Sigmoid colon (tissue), 7 donors: Measurements from ENCODE around the gene TOGARAM2. TPM values are rescaled to one million over a fixed set of nuclear protein-coding genes. Genes with fewer than 3 reads are reported as not detected.

Experiments used
- DNase-seq: peaks from one replicate; pipeline ENCODE4 v3.0.0-alpha.2; 2019
- H3K27ac ChIP-seq, 4 donors: fragments of 200-600 bp; sonication (generic); one replicate each; pipeline ENCODE4 v1.5.1; 2016 to 2019; ENCODE audit warnings: mild to moderate bottlenecking in 1 of 4
- H3K27me3 ChIP-seq, 3 donors: fragments of 200-600 bp; sonication (generic); one replicate each; pipeline ENCODE4 v1.5.1; 2019; ENCODE audit warnings: mild to moderate bottlenecking in 1 of 3
- H3K36me3 ChIP-seq, 4 donors: fragments of 200-600 bp; sonication (generic); one replicate each; pipeline ENCODE4 v1.5.1; 2016 to 2019
- H3K4me1 ChIP-seq, 4 donors: fragments of 200-600 bp; sonication (generic); one replicate each; pipeline ENCODE4 v1.5.1; 2017 to 2019
- H3K4me3 ChIP-seq, 4 donors: fragments of 200-600 bp; sonication (generic); one replicate each; pipeline ENCODE4 v1.5.1; 2017 to 2019; ENCODE audit warnings: mild to moderate bottlenecking in 2 of 4, moderate library complexity in 1 of 4
- H3K9me3 ChIP-seq, 4 donors: fragments of 200-600 bp in 3 of 4; sonication (generic) in 3 of 4; one replicate each; pipeline versions ENCODE4 v1.5.1 to v1.6.1; 2013 to 2019
- CTCF ChIP-seq, 4 experiments: fragments of 450-650 bp in 3 of 4; fragments of 200-600 bp in 1 of 4; IDR thresholded peaks; one replicate each; pipeline ENCODE4 v1.5.1; 2016 to 2019; ENCODE audit warnings: antibody characterized with exemption in 4 of 4, mild to moderate bottlenecking in 3 of 4, moderate library complexity in 2 of 4
- EP300 ChIP-seq, 4 donors: sonication (generic); formaldehyde crosslinking; IDR thresholded peaks; one replicate each; pipeline ENCODE4 v1.6.1; 2017; ENCODE audit warnings: antibody characterized with exemption in 4 of 4
- POLR2A ChIP-seq, 2 donors: fragments of 450-650 bp; IDR thresholded peaks; one replicate each; pipeline ENCODE4 v1.6.1; 2016; ENCODE audit warnings: antibody characterized with exemption in 2 of 2, mild to moderate bottlenecking in 2 of 2, moderate library complexity in 2 of 2
- POLR2AphosphoS5 ChIP-seq, 4 donors: sonication (generic); formaldehyde crosslinking; IDR thresholded peaks; one replicate each; pipeline ENCODE4 v1.6.1; 2017; ENCODE audit warnings: antibody characterized with exemption in 4 of 4
- WGBS, 2 donors: extraction: QIAGEN DNeasy Blood & Tissue Kit; methylation state at CpG; one replicate each; pipeline ENCODE4 v1.1.7; 2013; 5-methylcytosine and 5-hydroxymethylcytosine counted together
- intact Hi-C: fragments of 100-400 bp; cut with DNase I; formaldehyde crosslinking; loops from one replicate; pipeline ENCODE4 v1.15.1; 2023
- polyA plus RNA-seq, 3 donors: library from polyadenylated mRNA; stranded (reverse); fragments of 200-250 nt; gene quantifications; one replicate each; pipeline ENCODE4 v1.2.3, GENCODE V29; 2013
- total RNA-seq, 4 donors: library from RNA; depleted of rRNA; stranded (reverse); fragments of >200 nt; gene quantifications; one replicate each; pipeline ENCODE4 v1.1.0, GENCODE V29; 2016
- donor health status: healthy with polysubstance abuse.
- donor health status: Bipolar disorder and iron deficiency.
- donor health status: healthy.

TOGARAM2 gene
- total and polyA plus RNA-seq, 7 donors = 0.23 to 3.2 (median 0.82) TPM; not detected in 2

DNA sequence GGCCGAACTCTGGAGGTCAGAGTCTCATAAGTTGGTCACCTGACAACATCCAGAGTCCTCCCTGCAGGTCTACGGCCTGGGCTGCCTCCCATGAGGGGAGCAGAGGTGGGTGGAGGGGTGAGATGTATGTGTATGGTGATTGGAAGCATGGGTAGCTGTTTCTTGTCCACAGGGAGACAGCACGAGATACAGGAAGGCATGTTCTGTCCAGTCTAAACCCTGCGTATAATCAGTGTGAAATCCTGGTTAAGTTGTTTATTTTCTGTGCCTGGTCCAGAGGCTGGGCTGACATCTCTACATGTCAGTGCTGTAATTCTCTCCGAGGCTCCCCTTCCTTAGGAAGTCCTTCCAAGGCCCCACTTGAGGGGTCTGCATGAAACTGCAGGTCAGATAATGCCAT, 8.9 kb downstream of the TOGARAM2 start:
- WGBS, 2 donors = 78 to 84% methylated on average over 5 of the region's 5 CpGs
- Histone ChIP-seq H3K27ac (peak overlapping the region; percentile 73 to 84 (median 80)), H3K4me1 (peaks cover 0 to 59% (median 42%) of the 10 kb centered on the region in 4 donors), H3K27me3 (no peaks in the 10 kb centered on the region), H3K4me3 (no peak overlapping the region), H3K36me3 (no peaks in the 10 kb centered on the region), H3K9me3 (no peaks in the 10 kb centered on the region)
- no peak for TF ChIP-seq POLR2A (IDR thresholded peaks at IDR 0.05)
- TF ChIP-seq POLR2AphosphoS5 (IDR thresholded peaks at IDR 0.05) = peak in 2 of 4 donors; percentile 23 to 46
- no peak for DNase-seq
- intact Hi-C loops = no loop called here

GRCh38 chr2:28990445-28990844, 9.3 kb downstream of the TOGARAM2 start:
- Histone ChIP-seq H3K36me3 (no peaks in the 10 kb centered on the region), H3K4me1 (peaks cover 0 to 59% (median 43%) of the 10 kb centered on the region in 4 donors), H3K9me3 (no peaks in the 10 kb centered on the region), H3K27ac (peak overlapping the region; percentile 73 to 84 (median 80)), H3K4me3 (no peak overlapping the region), H3K27me3 (no peaks in the 10 kb centered on the region)
- no peak for DNase-seq
- intact Hi-C loops = no loop called here
- 83 to 84% methylated on average over 16 of the region's 16 CpGs for WGBS, 2 donors
- TF ChIP-seq POLR2A (IDR thresholded peaks at IDR 0.05) (no peak), EP300 (IDR thresholded peaks at IDR 0.05) (no peak), POLR2AphosphoS5 (IDR thresholded peaks at IDR 0.05) (no peak), CTCF (IDR thresholded peaks at IDR 0.05) (no peak)

DNA sequence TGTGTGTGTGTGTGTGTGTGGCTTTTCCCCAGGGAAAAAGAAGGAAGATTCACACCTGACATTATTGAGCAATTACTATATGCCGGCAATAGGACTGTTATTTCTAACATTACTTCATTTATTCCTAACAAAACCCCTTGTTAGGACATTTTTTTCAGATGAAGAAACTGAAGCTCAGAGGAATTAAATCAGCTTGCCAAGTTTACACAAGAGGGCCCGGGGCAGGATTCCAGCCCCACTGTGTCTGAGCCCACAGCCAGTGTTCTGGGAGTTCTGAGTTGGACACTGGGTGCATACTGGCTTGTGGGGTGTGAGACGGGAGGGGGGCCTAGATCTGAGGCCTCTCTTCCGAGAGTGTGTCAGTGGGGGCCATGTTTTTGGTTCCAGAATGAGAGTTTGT, 9.9 kb downstream of the TOGARAM2 start:
- DNase-seq = peak; percentile 90
- TF ChIP-seq POLR2A (IDR thresholded peaks at IDR 0.05) (no peak), POLR2AphosphoS5 (IDR thresholded peaks at IDR 0.05) (peak in 2 of 4 donors; percentile 23 to 34)
- Histone ChIP-seq H3K9me3 (no peaks in the 10 kb centered on the region), H3K27me3 (no peaks in the 10 kb centered on the region), H3K27ac (peak overlapping the region; percentile 73 to 84 (median 80)), H3K4me3 (no peak overlapping the region), H3K4me1 (peaks cover 0 to 63% (median 45%) of the 10 kb centered on the region in 4 donors), H3K36me3 (no peaks in the 10 kb centered on the region)
- intact Hi-C loops = no loop called here
- WGBS, 2 donors = 73 to 81% methylated on average over 4 of the region's 4 CpGs

- H3K36me3 ChIP-seq = no peaks in the 10 kb centered on the region
- peak overlapping the region; percentile 73 to 84 (median 80) for H3K27ac ChIP-seq
- intact Hi-C loops = no loop called here
- no peaks in the 10 kb centered on the region for H3K27me3 ChIP-seq
- TF ChIP-seq CTCF (IDR thresholded peaks at IDR 0.05) = no peak
- TF ChIP-seq EP300 (IDR thresholded peaks at IDR 0.05) = no peak
- TF ChIP-seq POLR2AphosphoS5 (IDR thresholded peaks at IDR 0.05) = no peak
- no peak for TF ChIP-seq POLR2A (IDR thresholded peaks at IDR 0.05)
- WGBS, 2 donors = 70 to 91% methylated on average over 9 of the region's 9 CpGs
- H3K4me3 ChIP-seq = no peak overlapping the region
- peaks cover 0 to 64% (median 49%) of the 10 kb centered on the region in 4 donors for H3K4me1 ChIP-seq
- no peaks in the 10 kb centered on the region for H3K9me3 ChIP-seq
- no peak for DNase-seq
These were observed 10.4 kb downstream of the TOGARAM2 start for GRCh38 chr2:28991460-28991859.

- Histone ChIP-seq H3K27me3 (no peaks in the 10 kb centered on the region), H3K36me3 (no peaks in the 10 kb centered on the region), H3K4me1 (peaks cover 0 to 68% (median 53%) of the 10 kb centered on the region in 4 donors), H3K27ac (peak overlapping the region; percentile 27 to 84 (median 68)), H3K4me3 (no peak overlapping the region), H3K9me3 (no peaks in the 10 kb centered on the region)
- WGBS, 2 donors = 23 to 67% methylated on average over 6 of the region's 6 CpGs
- intact Hi-C loops = no loop called here
- no peak for DNase-seq
- TF ChIP-seq POLR2AphosphoS5 (IDR thresholded peaks at IDR 0.05) = no peak
- no peak for TF ChIP-seq POLR2A (IDR thresholded peaks at IDR 0.05)
- no peak for TF ChIP-seq EP300 (IDR thresholded peaks at IDR 0.05)
- TF ChIP-seq CTCF (IDR thresholded peaks at IDR 0.05) = no peak
These were observed 12.3 kb downstream of the TOGARAM2 start for GRCh38 chr2:28993206-28993960.
